Hepatocyte (in vitro differentiated cells): ENCODE results near the gene CDK19.

ENCODE experiments used
- CTCF ChIP-seq: fragments of 200-600 bp; sonication (generic); IDR thresholded peaks from 2 replicates; pipeline ENCODE4 v1.5.1; 2016; ENCODE audit warnings: antibody characterized with exemption, mild to moderate bottlenecking; ENCODE audit not compliant: poor library complexity
- EZH2 ChIP-seq: fragments of 200-600 bp; sonication (generic); IDR thresholded peaks from 2 replicates; pipeline ENCODE4 v1.6.1; 2016; ENCODE audit warnings: antibody characterized with exemption, mild to moderate bottlenecking, borderline replicate concordance
- EZH2phosphoT487 ChIP-seq: fragments of 200-600 bp; sonication (generic); IDR thresholded peaks from one replicate; pipeline ENCODE4 v1.6.1; 2018; ENCODE audit warnings: antibody characterized with exemption, mild to moderate bottlenecking, low read depth, moderate library complexity; ENCODE audit not compliant: unreplicated experiment, severe bottlenecking

- TF ChIP-seq CTCF, result no peak
- TF ChIP-seq EZH2, result no peak
- TF ChIP-seq EZH2phosphoT487, result no peak
Measured at GRCh38 chr6:110731196-110731595, 84.1 kb downstream of the CDK19 start.
